Liver (tissue), 3 donors: Measurements from ENCODE around the gene KCTD19.

ENCODE experiments used
- SP1 ChIP-seq: IDR thresholded peaks from 2 replicates; pipeline ENCODE4 v1.6.1; 2018; ENCODE audit warnings: antibody characterized with exemption, mild to moderate bottlenecking
- TAF1 ChIP-seq: conservative IDR thresholded peaks from 2 replicates; pipeline ENCODE4 v1.6.1; 2016; ENCODE audit warnings: antibody characterized with exemption, mild to moderate bottlenecking
- TF ChIP-seq, protein P1 (sequence below): fragments of 150-350 bp; IDR thresholded peaks from 2 replicates; pipeline ENCODE4 v1.5.1; 2017; ENCODE audit warnings: improper control_type of control experiment, low read depth, low read length; ENCODE audit not compliant: missing input control
- TF ChIP-seq, protein P2 (sequence below): IDR thresholded peaks from 2 replicates; pipeline ENCODE4 v1.6.1; 2016; ENCODE audit warnings: antibody characterized with exemption
- TF ChIP-seq, protein P3 (sequence below): IDR thresholded peaks from 2 replicates; pipeline ENCODE4 v1.6.1; 2016; ENCODE audit warnings: antibody characterized with exemption
- donor health status: healthy.
- donor health status: healthy.

DNA sequence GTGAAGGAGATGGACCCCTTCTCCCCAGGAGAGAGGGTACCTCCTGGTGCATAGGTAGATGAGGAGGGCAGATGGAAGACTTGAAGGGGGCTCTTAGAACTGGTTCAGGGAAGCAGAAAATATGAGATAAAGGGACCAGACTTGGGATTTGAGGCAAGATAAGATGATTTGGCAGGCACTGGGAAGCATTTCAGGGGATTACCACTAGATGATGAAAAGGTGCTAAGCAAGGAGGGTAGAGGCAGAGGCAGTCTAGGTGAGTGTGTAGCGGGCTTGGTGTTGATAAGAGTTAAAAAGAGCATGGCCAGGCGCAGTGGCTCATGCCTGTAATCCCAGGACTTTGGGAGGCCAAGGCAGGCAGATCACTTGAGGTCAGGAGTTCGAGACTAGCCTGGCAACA is 63.3 kb downstream of the KCTD19 start:
- TF ChIP-seq, protein P1, sequence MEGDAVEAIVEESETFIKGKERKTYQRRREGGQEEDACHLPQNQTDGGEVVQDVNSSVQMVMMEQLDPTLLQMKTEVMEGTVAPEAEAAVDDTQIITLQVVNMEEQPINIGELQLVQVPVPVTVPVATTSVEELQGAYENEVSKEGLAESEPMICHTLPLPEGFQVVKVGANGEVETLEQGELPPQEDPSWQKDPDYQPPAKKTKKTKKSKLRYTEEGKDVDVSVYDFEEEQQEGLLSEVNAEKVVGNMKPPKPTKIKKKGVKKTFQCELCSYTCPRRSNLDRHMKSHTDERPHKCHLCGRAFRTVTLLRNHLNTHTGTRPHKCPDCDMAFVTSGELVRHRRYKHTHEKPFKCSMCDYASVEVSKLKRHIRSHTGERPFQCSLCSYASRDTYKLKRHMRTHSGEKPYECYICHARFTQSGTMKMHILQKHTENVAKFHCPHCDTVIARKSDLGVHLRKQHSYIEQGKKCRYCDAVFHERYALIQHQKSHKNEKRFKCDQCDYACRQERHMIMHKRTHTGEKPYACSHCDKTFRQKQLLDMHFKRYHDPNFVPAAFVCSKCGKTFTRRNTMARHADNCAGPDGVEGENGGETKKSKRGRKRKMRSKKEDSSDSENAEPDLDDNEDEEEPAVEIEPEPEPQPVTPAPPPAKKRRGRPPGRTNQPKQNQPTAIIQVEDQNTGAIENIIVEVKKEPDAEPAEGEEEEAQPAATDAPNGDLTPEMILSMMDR = no peak
- no peak for TF ChIP-seq SP1
- no peak for TF ChIP-seq TAF1
- TF ChIP-seq, protein P2, sequence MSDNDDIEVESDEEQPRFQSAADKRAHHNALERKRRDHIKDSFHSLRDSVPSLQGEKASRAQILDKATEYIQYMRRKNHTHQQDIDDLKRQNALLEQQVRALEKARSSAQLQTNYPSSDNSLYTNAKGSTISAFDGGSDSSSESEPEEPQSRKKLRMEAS = no peak
- TF ChIP-seq, protein P3, sequence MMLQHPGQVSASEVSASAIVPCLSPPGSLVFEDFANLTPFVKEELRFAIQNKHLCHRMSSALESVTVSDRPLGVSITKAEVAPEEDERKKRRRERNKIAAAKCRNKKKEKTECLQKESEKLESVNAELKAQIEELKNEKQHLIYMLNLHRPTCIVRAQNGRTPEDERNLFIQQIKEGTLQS = no peak
